Kidney epithelial cell (primary cell): Measurements from ENCODE around the gene KRTAP5-11. TPM values are rescaled to one million over a fixed set of nuclear protein-coding genes. Genes with fewer than 3 reads are reported as not detected.
"Not testable (repeated sequence)": the region's sequence is repeated elsewhere in the genome, so short reads cannot be mapped to it uniquely, and the experiment has no call there.

ENCODE experiments used
- DNase-seq: peaks from one replicate; pipeline ENCODE4 v3.0.0-alpha.2; 2010; ENCODE audit warnings: low read depth
- H3K27me3 ChIP-seq: 2 replicates; pipeline ENCODE4 v1.6.0; 2011; ENCODE audit warnings: low read length; ENCODE audit not compliant: control insufficient read depth, insufficient read depth
- H3K36me3 ChIP-seq: 2 replicates; pipeline ENCODE4 v1.5.1; 2011; ENCODE audit warnings: low read length; ENCODE audit not compliant: control insufficient read depth, insufficient read depth
- H3K4me3 ChIP-seq: 2 replicates; pipeline ENCODE4 v1.5.1; 2011; ENCODE audit warnings: low read depth, mild to moderate bottlenecking, control low read depth, low read length
- total RNA-seq: library from RNA; depleted of rRNA; stranded (reverse); fragments of >200 nt; gene quantifications from 2 replicates; pipeline ENCODE4 v1.2.3, GENCODE V29; 2015
- TF ChIP-seq, protein P1 (sequence below): IDR thresholded peaks from 2 replicates; pipeline ENCODE4 v1.5.1; 2011; ENCODE audit warnings: mild to moderate bottlenecking, moderate library complexity, low read length, control low read depth, inconsistent platforms; ENCODE audit not compliant: insufficient read depth, poor library complexity, severe bottlenecking

The KRTAP5-11 gene
- total RNA-seq, 1 donor from 2014 or later = not detected

DNA sequence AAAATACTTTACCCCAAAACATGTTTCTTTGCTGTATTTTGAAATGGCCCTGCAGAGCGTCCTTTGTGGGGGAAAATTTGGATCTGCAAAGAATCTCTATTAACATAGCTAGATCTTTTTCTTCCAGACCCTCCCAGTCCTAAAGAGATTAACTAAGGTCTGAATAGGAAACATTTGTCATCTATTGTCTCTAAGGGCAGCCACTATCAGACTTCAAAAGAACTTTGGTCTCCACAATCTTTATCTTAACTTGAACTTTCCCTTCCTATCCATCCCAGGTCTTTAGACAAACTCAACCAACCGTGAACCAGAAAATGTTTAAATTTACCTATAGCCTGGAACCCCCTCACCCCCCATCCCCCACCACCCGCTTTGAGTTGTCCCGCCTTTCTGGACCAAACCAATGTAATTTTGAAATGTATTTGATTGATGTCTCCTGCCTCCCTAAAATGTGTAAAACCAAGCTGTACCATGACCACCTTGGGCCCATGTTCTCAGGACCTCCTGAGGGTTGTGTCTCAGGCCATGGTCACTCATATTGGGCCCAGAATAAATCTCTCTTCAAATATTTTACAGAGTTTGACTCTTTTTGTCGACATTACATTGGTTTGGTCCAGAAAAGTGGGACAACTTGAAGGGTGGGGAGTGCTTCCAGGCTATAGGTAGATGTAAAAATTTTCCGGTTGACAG is 38.0 kb downstream of the KRTAP5-11 start:
- Histone ChIP-seq H3K4me3 (no peak overlapping the region), H3K27me3 (peaks cover 11% of the 10 kb centered on the region), H3K36me3 (no peaks in the 10 kb centered on the region)
- DNase-seq = no peak
- TF ChIP-seq, protein P1, sequence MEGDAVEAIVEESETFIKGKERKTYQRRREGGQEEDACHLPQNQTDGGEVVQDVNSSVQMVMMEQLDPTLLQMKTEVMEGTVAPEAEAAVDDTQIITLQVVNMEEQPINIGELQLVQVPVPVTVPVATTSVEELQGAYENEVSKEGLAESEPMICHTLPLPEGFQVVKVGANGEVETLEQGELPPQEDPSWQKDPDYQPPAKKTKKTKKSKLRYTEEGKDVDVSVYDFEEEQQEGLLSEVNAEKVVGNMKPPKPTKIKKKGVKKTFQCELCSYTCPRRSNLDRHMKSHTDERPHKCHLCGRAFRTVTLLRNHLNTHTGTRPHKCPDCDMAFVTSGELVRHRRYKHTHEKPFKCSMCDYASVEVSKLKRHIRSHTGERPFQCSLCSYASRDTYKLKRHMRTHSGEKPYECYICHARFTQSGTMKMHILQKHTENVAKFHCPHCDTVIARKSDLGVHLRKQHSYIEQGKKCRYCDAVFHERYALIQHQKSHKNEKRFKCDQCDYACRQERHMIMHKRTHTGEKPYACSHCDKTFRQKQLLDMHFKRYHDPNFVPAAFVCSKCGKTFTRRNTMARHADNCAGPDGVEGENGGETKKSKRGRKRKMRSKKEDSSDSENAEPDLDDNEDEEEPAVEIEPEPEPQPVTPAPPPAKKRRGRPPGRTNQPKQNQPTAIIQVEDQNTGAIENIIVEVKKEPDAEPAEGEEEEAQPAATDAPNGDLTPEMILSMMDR = no peak

DNA sequence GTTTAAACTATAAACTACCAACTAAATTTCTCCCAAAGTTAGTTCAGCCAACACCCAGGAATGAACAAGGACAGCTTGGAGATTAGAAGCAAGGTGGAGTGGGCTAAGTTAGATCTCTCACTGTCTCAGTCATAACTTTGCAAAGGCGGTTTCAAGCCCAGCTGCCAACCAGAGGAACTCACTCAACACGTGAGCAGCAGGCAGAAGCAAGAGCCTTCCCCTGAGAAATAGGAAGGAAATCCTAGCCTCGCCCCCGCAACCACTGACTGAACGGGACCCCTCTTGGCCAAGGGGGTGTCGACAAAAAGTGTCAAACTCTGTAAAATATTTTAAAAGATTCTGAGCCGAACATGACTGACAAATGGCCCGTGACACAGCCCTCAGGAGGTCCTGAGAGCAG is 38.8 kb downstream of the KRTAP5-11 start:
- Histone ChIP-seq H3K4me3 (no peak overlapping the region), H3K27me3 (peaks cover 9% of the 10 kb centered on the region), H3K36me3 (no peaks in the 10 kb centered on the region)
- DNase-seq = no peak
- TF ChIP-seq, protein P1 = no peak

DNA sequence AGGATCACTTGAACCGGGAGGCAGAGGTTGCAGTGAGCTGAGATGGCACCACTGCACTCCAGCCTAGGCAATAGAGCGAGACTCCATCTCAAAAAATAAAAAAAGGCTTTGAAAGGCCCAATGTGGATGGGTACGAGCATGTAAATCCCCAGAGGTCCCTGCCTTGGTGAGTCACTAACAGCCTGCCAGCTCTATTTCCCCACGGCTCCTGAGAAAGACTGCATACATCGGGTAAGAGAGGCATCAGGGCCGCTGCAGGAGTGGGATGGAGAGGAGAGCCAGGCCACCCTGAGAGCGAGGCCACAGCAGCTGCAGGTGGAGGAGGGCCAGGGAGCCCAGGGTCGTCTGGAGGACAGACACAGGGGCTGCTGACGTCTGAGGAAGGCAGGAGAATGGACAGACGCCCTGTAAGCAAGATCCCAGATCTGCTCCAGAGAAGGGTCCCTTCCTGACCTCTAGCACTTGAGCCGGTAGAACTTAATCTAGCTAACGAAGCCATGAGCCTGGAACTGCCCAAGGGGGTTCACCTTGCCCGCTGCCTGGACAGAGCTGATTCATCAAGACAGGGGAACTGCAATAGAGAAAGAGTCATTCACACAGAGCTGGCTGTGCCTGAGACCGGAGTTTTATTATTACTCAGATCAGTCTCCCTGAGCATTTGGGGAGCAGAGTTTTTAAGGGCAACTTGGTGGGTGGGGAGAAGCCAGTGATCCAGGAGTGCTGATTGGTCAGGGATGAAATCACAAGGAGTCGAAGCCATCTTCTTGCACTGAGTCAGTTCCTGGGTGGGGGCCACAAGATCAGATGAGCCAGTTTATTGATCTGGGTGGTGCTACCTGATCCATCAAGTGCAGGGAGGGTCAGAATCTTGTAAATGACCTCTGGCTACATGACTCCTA is 39.5 kb downstream of the KRTAP5-11 start:
- H3K36me3 ChIP-seq = no peaks in the 10 kb centered on the region
- TF ChIP-seq, protein P1 = no peak
- no peak for DNase-seq
- H3K4me3 ChIP-seq = no peak overlapping the region
- H3K27me3 ChIP-seq = peaks cover 8% of the 10 kb centered on the region

DNA sequence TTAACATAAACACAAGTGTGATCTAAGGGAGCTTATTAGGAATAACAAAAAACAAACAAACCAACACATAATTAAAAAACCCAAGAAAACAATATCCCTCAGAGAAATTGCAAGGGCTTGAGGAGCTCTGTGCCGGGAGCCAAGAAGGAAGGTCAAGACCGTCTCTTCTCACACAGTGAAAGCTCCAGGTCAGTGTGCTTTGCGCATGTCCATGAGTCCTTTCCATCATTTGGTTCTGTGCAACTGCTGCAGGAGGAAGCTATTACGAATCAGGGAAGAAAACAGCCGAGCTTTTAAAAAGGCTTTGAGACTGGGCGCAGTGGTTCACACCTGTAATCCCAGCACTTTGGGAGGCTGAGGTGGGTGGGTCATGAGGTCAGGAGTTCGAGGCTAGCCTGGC is 40.3 kb downstream of the KRTAP5-11 start:
- TF ChIP-seq, protein P1 = no peak
- H3K27me3 ChIP-seq = peaks cover 6% of the 10 kb centered on the region
- no peak for DNase-seq
- H3K36me3 ChIP-seq = no peaks in the 10 kb centered on the region
- H3K4me3 ChIP-seq = no peak overlapping the region

DNA sequence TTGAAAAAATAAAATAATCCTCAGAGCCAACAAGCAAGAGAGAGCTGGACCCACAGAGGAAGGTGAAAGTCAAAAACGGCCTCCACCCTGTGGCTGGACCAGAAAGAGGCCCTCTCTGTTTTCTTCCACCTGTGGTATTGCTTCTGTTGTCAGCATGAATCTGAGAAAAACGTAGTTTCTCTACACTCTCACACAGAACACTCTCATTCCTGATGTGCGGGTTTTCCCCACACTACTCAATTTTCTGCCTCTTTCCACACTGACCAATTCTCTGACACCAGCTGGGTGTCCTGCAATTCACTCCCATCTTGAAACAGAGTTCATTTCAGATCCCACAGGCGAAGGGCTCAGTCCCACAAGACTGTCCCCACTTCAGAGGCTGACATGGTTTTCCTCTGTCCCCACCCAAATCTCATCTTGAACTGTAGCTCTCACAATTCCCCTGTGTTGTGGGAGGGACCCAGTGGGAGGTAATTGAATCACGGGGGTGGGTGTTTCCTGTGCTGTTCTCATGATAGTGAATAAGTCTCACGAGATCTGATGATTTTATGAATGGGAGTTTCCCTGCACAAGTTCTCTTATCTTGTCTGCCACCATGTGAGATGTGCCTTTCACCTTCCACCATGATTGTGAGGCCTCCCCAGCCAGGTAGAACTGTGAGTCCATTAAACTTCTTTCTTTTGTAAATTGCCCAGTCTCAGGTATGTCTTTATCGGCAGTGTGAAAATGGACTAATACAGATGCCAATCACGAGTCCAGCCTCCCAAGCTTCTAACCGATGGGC is 42.0 kb downstream of the KRTAP5-11 start:
- not testable (repeated sequence) for H3K36me3 ChIP-seq, DNase-seq, H3K4me3 ChIP-seq, H3K27me3 ChIP-seq

DNA sequence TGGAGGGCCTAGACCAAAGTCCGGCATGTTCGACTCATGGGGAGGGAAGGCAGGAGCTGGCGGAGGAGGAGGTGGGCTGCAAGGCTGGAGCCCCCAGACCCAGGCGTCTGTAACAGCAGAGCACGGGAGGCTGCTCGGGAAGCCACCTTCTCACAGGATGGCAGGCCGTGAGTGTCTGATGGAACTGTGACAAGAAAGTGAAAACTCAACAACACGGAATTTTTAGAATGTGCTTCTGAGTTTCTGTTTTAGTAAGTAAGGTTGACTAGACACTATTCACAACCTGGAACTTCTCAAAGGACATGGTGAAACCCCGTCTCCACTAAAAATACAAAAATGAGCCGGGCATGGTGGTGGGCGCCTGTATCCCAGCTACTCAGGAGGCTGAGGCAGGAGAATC is 42.7 kb downstream of the KRTAP5-11 start:
- not testable (repeated sequence) for H3K4me3 ChIP-seq, H3K27me3 ChIP-seq, DNase-seq, H3K36me3 ChIP-seq
